Measurements from ENCODE around the gene TBC1D4.

Gene TBC1D4

DNA sequence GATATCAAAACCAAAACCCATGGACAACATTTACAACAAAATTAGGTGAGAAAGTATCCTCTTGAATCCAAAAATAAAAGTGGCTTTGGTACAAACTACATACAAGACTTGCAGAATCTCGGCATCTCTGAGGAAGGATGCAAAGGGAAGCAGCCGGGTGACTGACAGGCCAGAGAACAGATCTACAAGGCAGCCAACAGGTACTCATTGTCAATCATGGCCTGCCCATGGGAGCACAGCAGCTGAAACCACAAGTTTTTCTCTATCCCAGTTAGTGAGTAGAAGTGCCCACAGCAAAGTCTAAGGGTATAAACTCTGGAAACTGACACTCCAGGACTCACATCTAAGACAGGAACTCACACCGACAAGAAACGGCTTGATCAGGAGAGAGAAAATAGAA lies 74.5 kb downstream of the TBC1D4 start:
- TF ChIP-seq, protein P1, sequence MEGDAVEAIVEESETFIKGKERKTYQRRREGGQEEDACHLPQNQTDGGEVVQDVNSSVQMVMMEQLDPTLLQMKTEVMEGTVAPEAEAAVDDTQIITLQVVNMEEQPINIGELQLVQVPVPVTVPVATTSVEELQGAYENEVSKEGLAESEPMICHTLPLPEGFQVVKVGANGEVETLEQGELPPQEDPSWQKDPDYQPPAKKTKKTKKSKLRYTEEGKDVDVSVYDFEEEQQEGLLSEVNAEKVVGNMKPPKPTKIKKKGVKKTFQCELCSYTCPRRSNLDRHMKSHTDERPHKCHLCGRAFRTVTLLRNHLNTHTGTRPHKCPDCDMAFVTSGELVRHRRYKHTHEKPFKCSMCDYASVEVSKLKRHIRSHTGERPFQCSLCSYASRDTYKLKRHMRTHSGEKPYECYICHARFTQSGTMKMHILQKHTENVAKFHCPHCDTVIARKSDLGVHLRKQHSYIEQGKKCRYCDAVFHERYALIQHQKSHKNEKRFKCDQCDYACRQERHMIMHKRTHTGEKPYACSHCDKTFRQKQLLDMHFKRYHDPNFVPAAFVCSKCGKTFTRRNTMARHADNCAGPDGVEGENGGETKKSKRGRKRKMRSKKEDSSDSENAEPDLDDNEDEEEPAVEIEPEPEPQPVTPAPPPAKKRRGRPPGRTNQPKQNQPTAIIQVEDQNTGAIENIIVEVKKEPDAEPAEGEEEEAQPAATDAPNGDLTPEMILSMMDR (IDR thresholded peaks at IDR 0.05; ENCODE audit: low read depth, low read length) = no peak
- H3K36me3 ChIP-seq = no peaks in the 10 kb centered on the region
- DNase-seq = no peak
- no peak overlapping the region for H3K27ac ChIP-seq
- no peaks in the 10 kb centered on the region for H3K9me3 ChIP-seq (ENCODE audit: severe bottlenecking)
- H3K4me3 ChIP-seq (ENCODE audit: low read depth, low read length) = no peak overlapping the region
- no peaks in the 10 kb centered on the region for H3K27me3 ChIP-seq (ENCODE audit: insufficient read depth, low read depth, severe bottlenecking)

DNA sequence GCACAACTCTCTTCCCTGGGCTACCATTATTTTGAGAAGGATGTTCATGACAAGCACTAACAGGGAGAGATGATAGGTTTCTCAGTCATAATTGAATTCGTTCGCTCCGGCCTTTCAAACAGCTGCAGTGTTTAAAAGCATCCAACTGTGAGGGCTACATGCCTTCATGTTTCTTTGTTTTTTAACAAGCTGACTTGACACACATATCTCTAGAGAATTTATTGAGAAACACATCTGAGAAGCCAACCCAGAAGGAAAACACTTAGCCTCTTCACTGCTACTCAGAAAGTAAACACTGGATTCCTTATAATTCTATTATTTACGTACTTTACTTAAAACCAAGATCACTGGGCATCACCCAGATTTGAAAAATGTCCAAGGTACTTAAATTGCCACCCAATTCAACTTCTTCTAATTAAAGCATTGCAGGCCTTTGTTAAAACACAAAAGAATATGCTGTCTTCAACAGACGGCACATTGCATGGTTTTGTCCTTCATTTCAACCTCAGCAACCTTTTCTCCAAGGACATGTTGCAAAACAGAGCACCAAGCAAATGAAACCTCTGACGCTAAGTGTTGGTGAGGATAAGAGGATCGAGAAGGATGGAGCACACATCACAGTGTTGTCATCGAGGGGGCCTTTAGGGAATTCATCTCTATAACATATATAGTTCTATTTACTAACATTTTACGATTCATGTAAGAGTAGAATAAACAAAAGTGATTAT lies 75.8 kb downstream of the TBC1D4 start:
- Histone ChIP-seq H3K36me3 (no peaks in the 10 kb centered on the region), H3K9me3 (ENCODE audit: severe bottlenecking) (no peaks in the 10 kb centered on the region), H3K27ac (no peak overlapping the region), H3K4me3 (ENCODE audit: low read depth, low read length) (no peak overlapping the region), H3K27me3 (ENCODE audit: insufficient read depth, low read depth, severe bottlenecking) (no peaks in the 10 kb centered on the region)
- no peak for DNase-seq
- TF ChIP-seq, protein P1 (IDR thresholded peaks at IDR 0.05; ENCODE audit: low read depth, low read length) = no peak

DNA sequence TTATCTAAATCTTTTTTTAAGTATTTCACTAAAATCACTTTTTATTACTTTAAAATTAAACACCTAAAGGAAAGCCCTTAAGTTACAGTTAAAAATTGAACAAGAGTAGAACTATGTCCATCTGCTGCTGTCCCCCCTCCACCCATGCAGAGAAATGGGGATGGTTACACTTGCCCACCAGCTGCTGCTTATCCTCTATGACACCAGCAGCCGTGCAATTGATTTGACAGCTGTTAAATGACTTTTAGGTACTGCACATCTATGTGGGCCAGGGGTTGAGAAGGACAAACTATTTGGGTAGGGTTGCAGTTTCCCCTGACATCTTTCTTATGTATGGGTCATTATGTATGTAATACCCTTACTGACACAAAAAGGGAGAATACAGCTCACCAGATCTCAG lies 77.2 kb downstream of the TBC1D4 start:
- no peak overlapping the region for H3K4me3 ChIP-seq (ENCODE audit: low read depth, low read length)
- H3K9me3 ChIP-seq (ENCODE audit: severe bottlenecking) = no peaks in the 10 kb centered on the region
- H3K27ac ChIP-seq = no peak overlapping the region
- TF ChIP-seq, protein P1 (IDR thresholded peaks at IDR 0.05; ENCODE audit: low read depth, low read length) = no peak
- no peaks in the 10 kb centered on the region for H3K36me3 ChIP-seq
- DNase-seq = no peak
- H3K27me3 ChIP-seq (ENCODE audit: insufficient read depth, low read depth, severe bottlenecking) = no peaks in the 10 kb centered on the region

DNA sequence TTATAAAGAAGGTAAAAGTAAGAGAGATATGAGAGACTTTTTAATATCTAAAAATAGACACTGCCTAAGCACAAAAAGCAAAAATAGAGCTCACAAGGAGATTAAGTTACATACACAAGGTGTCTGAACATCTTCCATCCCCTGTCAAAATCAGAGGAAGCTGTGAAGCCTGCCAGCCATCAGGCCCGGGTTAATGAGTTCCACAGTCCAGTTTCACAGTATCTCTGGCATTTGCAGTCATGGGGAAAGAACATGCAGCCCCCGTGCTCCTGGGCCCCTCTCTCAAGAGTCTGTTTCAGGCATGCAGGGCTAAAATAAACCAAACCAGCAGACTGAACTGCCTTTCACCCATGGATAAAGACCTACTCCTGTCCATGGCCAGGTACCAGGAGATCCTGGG lies 79.2 kb downstream of the TBC1D4 start:
- no peaks in the 10 kb centered on the region for H3K9me3 ChIP-seq (ENCODE audit: severe bottlenecking)
- no peaks in the 10 kb centered on the region for H3K27me3 ChIP-seq (ENCODE audit: insufficient read depth, low read depth, severe bottlenecking)
- no peak overlapping the region for H3K27ac ChIP-seq
- no peaks in the 10 kb centered on the region for H3K36me3 ChIP-seq
- no peak for DNase-seq
- H3K4me3 ChIP-seq (ENCODE audit: low read depth, low read length) = no peak overlapping the region
- TF ChIP-seq, protein P1 (IDR thresholded peaks at IDR 0.05; ENCODE audit: low read depth, low read length) = no peak

DNA sequence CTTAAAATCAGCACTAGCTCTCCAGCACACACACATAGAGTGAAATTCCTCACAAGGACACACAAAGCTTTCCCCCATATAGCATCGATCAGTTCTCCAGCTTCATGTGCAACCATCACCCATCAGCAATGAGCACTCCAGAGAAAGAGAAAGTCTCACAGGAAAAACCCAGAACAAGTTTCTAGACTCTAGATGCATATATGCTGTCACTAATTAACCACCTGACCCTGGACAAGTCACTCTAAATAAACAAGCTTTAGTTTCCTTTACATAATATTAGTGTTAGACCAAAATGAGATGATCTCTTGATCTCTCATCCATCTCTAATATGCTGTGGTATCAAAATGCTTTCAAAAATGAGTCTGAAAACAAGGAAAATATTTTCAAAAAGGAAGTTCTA lies 81.2 kb downstream of the TBC1D4 start:
- DNase-seq = no peak
- H3K9me3 ChIP-seq (ENCODE audit: severe bottlenecking) = no peaks in the 10 kb centered on the region
- no peaks in the 10 kb centered on the region for H3K27me3 ChIP-seq (ENCODE audit: insufficient read depth, low read depth, severe bottlenecking)
- H3K4me3 ChIP-seq (ENCODE audit: low read depth, low read length) = no peak overlapping the region
- no peaks in the 10 kb centered on the region for H3K36me3 ChIP-seq
- TF ChIP-seq, protein P1 (IDR thresholded peaks at IDR 0.05; ENCODE audit: low read depth, low read length) = no peak
- H3K27ac ChIP-seq = no peak overlapping the region

DNA sequence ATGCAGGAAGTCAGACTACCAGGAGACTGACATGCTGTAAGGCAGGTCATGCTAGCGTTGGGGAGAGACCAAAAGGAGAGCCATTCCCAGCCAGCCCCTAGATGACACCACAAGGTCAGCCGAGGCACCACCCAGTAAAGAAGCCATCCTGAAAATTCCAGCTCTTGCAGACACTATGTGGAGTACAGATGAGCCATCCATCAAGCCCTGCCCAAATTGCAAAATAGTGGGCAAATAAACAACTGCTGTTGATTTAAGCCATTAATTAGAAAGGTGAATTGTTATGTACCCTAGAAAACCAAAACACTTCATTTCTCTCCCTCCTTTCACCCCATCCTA lies 82.1 kb downstream of the TBC1D4 start:
- Histone ChIP-seq H3K27ac (no peak overlapping the region), H3K27me3 (ENCODE audit: insufficient read depth, low read depth, severe bottlenecking) (no peaks in the 10 kb centered on the region), H3K4me3 (ENCODE audit: low read depth, low read length) (no peak overlapping the region), H3K36me3 (no peaks in the 10 kb centered on the region), H3K9me3 (ENCODE audit: severe bottlenecking) (no peaks in the 10 kb centered on the region)
- DNase-seq = no peak
- TF ChIP-seq, protein P1 (IDR thresholded peaks at IDR 0.05; ENCODE audit: low read depth, low read length) = no peak

Data from WERI-Rb-1 (cell line).